A549 (cell line): ENCODE measurements around the gene TLCD5.

ENCODE experiments used
- BHLHE40 ChIP-seq: IDR thresholded peaks from 2 replicates; pipeline ENCODE4 v1.6.1; 2012; ENCODE audit warnings: low read depth, low read length, inconsistent platforms
- CTCF ChIP-seq: fragments of >200 bp; sonication (Bioruptor Twin); formaldehyde crosslinking; IDR thresholded peaks from 3 replicates; pipeline ENCODE4 v1.5.1; 2016
- EHMT2 ChIP-seq: fragments of 200-600 bp; sonication (generic); IDR thresholded peaks from 2 replicates; pipeline ENCODE4 v1.6.1; 2016; ENCODE audit warnings: antibody characterized with exemption, low read depth, mild to moderate bottlenecking, moderate library complexity
- FOSL2 ChIP-seq, 2 experiments: fragments of 450-650 bp in 1 of 2; fragments of >200 bp in 1 of 2; sonication (Bioruptor Twin) in 1 of 2; formaldehyde crosslinking; IDR thresholded peaks; 2 replicates each; pipeline versions ENCODE4 v1.5.0 to v1.6.1; 2016 to 2020; ENCODE audit warnings: mild to moderate bottlenecking in 1 of 2, moderate library complexity in 1 of 2
- JUNB ChIP-seq: fragments of >200 bp; sonication (Bioruptor Twin); formaldehyde crosslinking; IDR thresholded peaks from 2 replicates; pipeline ENCODE4 v1.6.1; 2016
- KDM1A ChIP-seq: fragments of 200-600 bp; sonication (generic); IDR thresholded peaks from 2 replicates; pipeline ENCODE4 v1.6.1; 2016; ENCODE audit warnings: low read depth, mild to moderate bottlenecking
- MYC ChIP-seq: IDR thresholded peaks from 2 replicates; pipeline ENCODE4 v1.6.1; 2012; ENCODE audit warnings: mild to moderate bottlenecking, inconsistent platforms, low read length, improper control_type of control experiment, borderline replicate concordance
- NR3C1 ChIP-seq: fragments of >200 bp; sonication (Bioruptor Twin); formaldehyde crosslinking; IDR thresholded peaks from 3 replicates; pipeline ENCODE4 v1.6.1; 2017
- POLR2A ChIP-seq: IDR thresholded peaks from 2 replicates; pipeline ENCODE4 v1.6.1; 2012; ENCODE audit warnings: mild to moderate bottlenecking, low read length
- RAD21 ChIP-seq, 2 experiments: fragments of >200 bp in 1 of 2; sonication (Bioruptor Twin) in 1 of 2; formaldehyde crosslinking in 1 of 2; IDR thresholded peaks in 1 of 2; conservative IDR thresholded peaks in 1 of 2; 2 replicates in 1 of 2; 3 replicates in 1 of 2; pipeline ENCODE4 v1.6.1; 2012 to 2018; ENCODE audit warnings: inconsistent platforms in 1 of 2
- RARB ChIP-seq: fragments of 250-450 bp; sonication (Bioruptor Pico); IDR thresholded peaks from 2 replicates; pipeline ENCODE4 v1.8.0; 2021; ENCODE audit warnings: mild to moderate bottlenecking, moderate library complexity
- RFX5 ChIP-seq: fragments of 450-650 bp; IDR thresholded peaks from 2 replicates; pipeline ENCODE4 v1.7.1; 2014; ENCODE audit warnings: antibody characterized with exemption, mild to moderate bottlenecking, moderate library complexity
- TF ChIP-seq, protein P1 (sequence below): IDR thresholded peaks from 2 replicates; pipeline ENCODE4 v1.6.1; 2012
- TF ChIP-seq, protein P2 (sequence below): fragments of 450-650 bp; IDR thresholded peaks from 2 replicates; pipeline ENCODE4 v1.6.1; 2014; ENCODE audit warnings: antibody characterized with exemption

DNA sequence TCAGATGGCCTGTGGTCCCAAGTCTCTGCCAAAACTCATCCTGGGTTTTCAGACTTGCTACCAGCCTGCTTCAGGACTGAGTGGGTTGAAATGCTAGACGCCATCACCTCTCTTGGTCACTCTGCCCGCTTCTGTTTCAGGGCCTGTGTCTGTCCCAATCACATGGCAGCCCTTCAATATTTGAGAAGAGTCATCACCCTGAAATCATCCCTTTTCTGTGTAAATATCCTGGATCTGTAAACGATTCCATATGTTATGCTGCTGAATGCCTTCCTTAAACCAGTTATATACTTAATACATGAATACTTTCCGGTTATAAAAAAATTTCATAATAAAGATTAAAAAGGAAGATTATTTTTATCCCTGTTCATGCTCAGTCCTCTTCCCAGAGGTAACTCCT, 39.8 kb upstream of the TLCD5 start:
- TF ChIP-seq FOSL2 (IDR thresholded peaks at IDR 0.05): no peak
- no peak for TF ChIP-seq FOSL2 (CRISPR knock-in tag; IDR thresholded peaks at IDR 0.05)
- TF ChIP-seq, protein P1, sequence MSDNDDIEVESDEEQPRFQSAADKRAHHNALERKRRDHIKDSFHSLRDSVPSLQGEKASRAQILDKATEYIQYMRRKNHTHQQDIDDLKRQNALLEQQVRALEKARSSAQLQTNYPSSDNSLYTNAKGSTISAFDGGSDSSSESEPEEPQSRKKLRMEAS: no peak
- TF ChIP-seq RAD21 (conservative IDR thresholded peaks at IDR 0.05 in 1 of 2, IDR thresholded peaks at IDR 0.05 in 1 of 2): no peak
- TF ChIP-seq, protein P2, sequence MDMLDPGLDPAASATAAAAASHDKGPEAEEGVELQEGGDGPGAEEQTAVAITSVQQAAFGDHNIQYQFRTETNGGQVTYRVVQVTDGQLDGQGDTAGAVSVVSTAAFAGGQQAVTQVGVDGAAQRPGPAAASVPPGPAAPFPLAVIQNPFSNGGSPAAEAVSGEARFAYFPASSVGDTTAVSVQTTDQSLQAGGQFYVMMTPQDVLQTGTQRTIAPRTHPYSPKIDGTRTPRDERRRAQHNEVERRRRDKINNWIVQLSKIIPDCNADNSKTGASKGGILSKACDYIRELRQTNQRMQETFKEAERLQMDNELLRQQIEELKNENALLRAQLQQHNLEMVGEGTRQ: no peak
- no peak for TF ChIP-seq CTCF
- TF ChIP-seq MYC: no peak
- no peak for TF ChIP-seq KDM1A
- TF ChIP-seq JUNB: no peak
- no peak for TF ChIP-seq BHLHE40
- no peak for TF ChIP-seq POLR2A
- TF ChIP-seq EHMT2: no peak
- no peak for TF ChIP-seq RARB (CRISPR knock-in tag)
- no peak for TF ChIP-seq NR3C1
- TF ChIP-seq RFX5: no peak
